ENCODE data around the gene CTIF. TPM values are rescaled to one million over a fixed set of nuclear protein-coding genes. Genes with fewer than 3 reads are reported as not detected.

The CTIF gene
- polyA plus RNA-seq, 1 of the 3 experiments (the other 2 are of a cell fraction) = 47.2 TPM

DNA sequence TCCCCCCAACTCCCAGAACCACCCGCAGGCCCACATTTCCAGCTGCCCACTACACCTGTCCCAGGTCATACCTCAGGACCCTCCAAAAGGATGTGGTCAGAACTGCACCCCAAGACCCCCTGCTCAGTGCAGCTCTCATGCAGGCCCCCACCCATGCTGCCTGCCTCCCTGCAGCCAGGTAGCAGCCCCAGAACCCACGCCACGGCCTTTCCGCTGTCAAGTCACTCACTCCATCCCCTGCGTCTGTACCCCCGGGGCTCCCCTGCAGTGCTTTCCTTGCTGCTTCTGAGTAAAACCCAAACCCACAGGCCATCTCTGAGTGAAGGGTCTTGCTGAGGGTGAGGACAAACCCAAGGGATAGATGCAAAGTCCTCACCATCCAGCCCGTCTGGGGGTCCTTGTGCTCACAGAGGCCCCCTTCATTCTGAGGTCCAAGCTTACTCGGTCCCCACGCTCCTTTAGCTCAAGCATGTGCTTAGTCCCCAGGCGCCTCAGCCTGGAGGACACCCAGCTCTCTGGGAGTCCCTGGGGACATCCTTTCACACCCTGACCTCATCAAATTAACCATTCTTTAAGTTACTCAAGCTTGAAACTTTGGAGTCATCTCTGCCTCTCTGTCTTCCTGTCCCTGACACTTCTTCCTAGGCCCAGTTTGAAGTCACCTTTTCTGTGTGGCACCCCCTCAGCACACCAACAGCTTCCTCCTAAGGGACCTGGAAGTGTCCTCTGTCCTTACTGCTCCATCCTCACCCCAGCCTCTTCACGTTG lies 281.8 kb downstream of the CTIF start:
- no peaks in the 10 kb centered on the region for H3K9me2 ChIP-seq
- POLR2A ChIA-PET = no interaction called here

DNA sequence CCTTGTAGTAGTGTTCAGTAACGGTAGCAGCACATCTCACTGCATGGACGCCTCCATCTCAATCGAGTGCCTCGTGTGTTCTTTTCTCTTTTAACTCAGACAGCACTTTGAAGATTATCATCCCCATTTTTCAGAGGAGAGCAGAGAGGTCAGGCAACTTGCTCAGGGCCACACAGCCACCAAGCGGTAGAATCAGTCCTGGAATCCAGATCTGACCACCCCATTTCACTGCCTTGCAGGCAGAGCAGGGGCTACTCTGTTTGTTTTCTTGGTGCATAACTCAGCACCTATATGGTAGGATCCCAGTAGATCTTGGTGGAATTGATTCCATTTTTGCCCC lies 282.4 kb downstream of the CTIF start:
- peaks cover 29 to 43% of the 10 kb centered on the region in 2 experiments for H3K36me3 ChIP-seq (replicated peaks in 1 of 2; ENCODE audit: control insufficient read depth in 1 of 2, insufficient read depth in 2 of 2, low read length in 1 of 2)
- POLR2A ChIA-PET = no interaction called here

More for the DNA sequence above, 281.8 kb downstream of the CTIF start:
- peaks cover 6% of the 10 kb centered on the region; the same call in 1 of the 2 replicates for H3K9me3 ChIP-seq
- no peak overlapping the region for H3K9ac ChIP-seq
- no peak overlapping the region for H3K27ac ChIP-seq (ENCODE audit: low read depth in 2 of 2, low read length in 1 of 2)
- H3K79me2 ChIP-seq (ENCODE audit: insufficient read depth) = peaks cover 53% of the 10 kb centered on the region
- peaks cover 2 to 5% of the 10 kb centered on the region in 2 experiments; a peak in 3 of 4 replicates for H3K4me1 ChIP-seq (ENCODE audit: control insufficient read depth in 1 of 2, insufficient read depth in 2 of 2, low read depth in 1 of 2, low read length in 1 of 2)
- CTCF ChIA-PET = interaction anchor here (0.9 to 1.1 kb wide), 2 partner anchors 19 to 110 kb away, joined by 3 to 5 read pairs; no protein-coding TSS in a partner anchor
- TF ChIP-seq, protein P1, sequence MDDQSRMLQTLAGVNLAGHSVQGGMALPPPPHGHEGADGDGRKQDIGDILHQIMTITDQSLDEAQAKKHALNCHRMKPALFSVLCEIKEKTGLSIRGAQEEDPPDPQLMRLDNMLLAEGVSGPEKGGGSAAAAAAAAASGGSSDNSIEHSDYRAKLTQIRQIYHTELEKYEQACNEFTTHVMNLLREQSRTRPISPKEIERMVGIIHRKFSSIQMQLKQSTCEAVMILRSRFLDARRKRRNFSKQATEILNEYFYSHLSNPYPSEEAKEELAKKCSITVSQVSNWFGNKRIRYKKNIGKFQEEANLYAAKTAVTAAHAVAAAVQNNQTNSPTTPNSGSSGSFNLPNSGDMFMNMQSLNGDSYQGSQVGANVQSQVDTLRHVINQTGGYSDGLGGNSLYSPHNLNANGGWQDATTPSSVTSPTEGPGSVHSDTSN (IDR thresholded peaks at IDR 0.05) = no peak
- no peak for TF ChIP-seq GATA2 (CRISPR knock-in tag; IDR thresholded peaks at IDR 0.05)
- no peak for TF ChIP-seq RCOR1 (IDR thresholded peaks at IDR 0.05; ENCODE audit: low read length)
- no peak for TF ChIP-seq MEF2A (IDR thresholded peaks at IDR 0.05; ENCODE audit: borderline replicate concordance, low read depth)
- TF ChIP-seq RAD21 (IDR thresholded peaks at IDR 0.05; ENCODE audit: low read length) = no peak
- TF ChIP-seq POLR2AphosphoS5 (IDR thresholded peaks at IDR 0.05; ENCODE audit: low read depth, low read length) = no peak
- TF ChIP-seq JUND (IDR thresholded peaks at IDR 0.05) = no peak
- no peaks in the 10 kb centered on the region for H3K27me3 ChIP-seq (ENCODE audit: insufficient read depth)
- H3K36me3 ChIP-seq (replicated peaks in 1 of 2; ENCODE audit: control insufficient read depth in 1 of 2, insufficient read depth in 2 of 2, low read length in 1 of 2) = peaks cover 32 to 47% of the 10 kb centered on the region in 2 experiments
- H3K4me2 ChIP-seq = no peak overlapping the region
- H4K20me1 ChIP-seq (ENCODE audit: insufficient read depth) = no peaks in the 10 kb centered on the region
- no peak overlapping the region for H2AFZ ChIP-seq (ENCODE audit: low read depth)
- 100% methylated on average over 6 of the region's 11 CpGs for WGBS (ENCODE audit: low lambda C conversion rate)
- H3F3A ChIP-seq (replicated peaks; ENCODE audit: insufficient read depth) = peaks cover 18% of the 10 kb centered on the region
- no peak for DNase-seq
- H3K4me3 ChIP-seq (ENCODE audit: low read depth in 2 of 2, low read length in 1 of 2) = no peak overlapping the region

More for the DNA sequence above, 282.4 kb downstream of the CTIF start:
- Histone ChIP-seq H3F3A (replicated peaks; ENCODE audit: insufficient read depth) (peaks cover 19% of the 10 kb centered on the region), H3K4me2 (no peak overlapping the region), H3K9me3 (peaks cover 6% of the 10 kb centered on the region; the same call in 1 of the 2 replicates), H3K9me2 (no peaks in the 10 kb centered on the region), H3K79me2 (ENCODE audit: insufficient read depth) (peaks cover 55% of the 10 kb centered on the region), H3K9ac (no peak overlapping the region), H3K4me3 (ENCODE audit: low read depth in 2 of 2, low read length in 1 of 2) (no peak overlapping the region), H3K27ac (ENCODE audit: low read depth in 2 of 2, low read length in 1 of 2) (no peak overlapping the region), H2AFZ (ENCODE audit: low read depth) (no peak overlapping the region), H4K20me1 (ENCODE audit: insufficient read depth) (no peaks in the 10 kb centered on the region), H3K27me3 (ENCODE audit: insufficient read depth) (no peaks in the 10 kb centered on the region), H3K4me1 (ENCODE audit: control insufficient read depth in 1 of 2, insufficient read depth in 2 of 2, low read depth in 1 of 2, low read length in 1 of 2) (peaks cover 2 to 5% of the 10 kb centered on the region in 2 experiments; a peak in 3 of 4 replicates)
- 95% methylated on average over 5 of the region's 5 CpGs for WGBS (ENCODE audit: low lambda C conversion rate)
- TF ChIP-seq FOXJ3 (CRISPR knock-in tag; IDR thresholded peaks at IDR 0.05) (no peak), USF2 (IDR thresholded peaks at IDR 0.05; ENCODE audit: borderline replicate concordance, low read depth, low read length) (no peak), RCOR1 (IDR thresholded peaks at IDR 0.05; ENCODE audit: low read length) (no peak), NFIC (IDR thresholded peaks at IDR 0.05; ENCODE audit: borderline replicate concordance) (no peak), SMC3 (IDR thresholded peaks at IDR 0.05; ENCODE audit: low read depth, low read length) (no peak), GABPA (IDR thresholded peaks at IDR 0.05; ENCODE audit: low read depth) (no peak), RAD21 (IDR thresholded peaks at IDR 0.05; ENCODE audit: low read length) (no peak)
- TF ChIP-seq, protein P2, sequence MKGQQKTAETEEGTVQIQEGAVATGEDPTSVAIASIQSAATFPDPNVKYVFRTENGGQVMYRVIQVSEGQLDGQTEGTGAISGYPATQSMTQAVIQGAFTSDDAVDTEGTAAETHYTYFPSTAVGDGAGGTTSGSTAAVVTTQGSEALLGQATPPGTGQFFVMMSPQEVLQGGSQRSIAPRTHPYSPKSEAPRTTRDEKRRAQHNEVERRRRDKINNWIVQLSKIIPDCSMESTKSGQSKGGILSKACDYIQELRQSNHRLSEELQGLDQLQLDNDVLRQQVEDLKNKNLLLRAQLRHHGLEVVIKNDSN (IDR thresholded peaks at IDR 0.05; ENCODE audit: borderline replicate concordance, low read depth) = no peak
- TF ChIP-seq, protein P3, sequence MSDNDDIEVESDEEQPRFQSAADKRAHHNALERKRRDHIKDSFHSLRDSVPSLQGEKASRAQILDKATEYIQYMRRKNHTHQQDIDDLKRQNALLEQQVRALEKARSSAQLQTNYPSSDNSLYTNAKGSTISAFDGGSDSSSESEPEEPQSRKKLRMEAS (IDR thresholded peaks at IDR 0.05; ENCODE audit: low read depth) = no peak
- no peak for DNase-seq
- CTCF ChIA-PET = interaction anchor here (0.7 kb wide), 1 partner anchor 97 kb away, joined by 3 read pairs; no protein-coding TSS in a partner anchor

Measured in SK-N-SH (cell line).